Endothelial cell of umbilical vein (primary cell): Measurements from ENCODE around the gene AMH. TPM values are rescaled to one million over a fixed set of nuclear protein-coding genes. Genes with fewer than 3 reads are reported as not detected.

ENCODE experiments used
- BruUV-seq: library from RNA; stranded (reverse); fragments of 400-500 nt; replicated peaks from 2 replicates; lab custom pipeline; 2021; lab: Mats Ljungman, UMichigan
- CTCF ChIA-PET: fragments of 300-600, 350-600 bp; sonication (Branson Sonifier 250); formaldehyde crosslinking; loops from one replicate; lab custom pipeline; 2021; ENCODE audit warnings: antibody characterized with exemption, inconsistent platforms; lab: Charles Lee
- POLR2A ChIA-PET: fragments of 300-600, 350-600 bp; sonication (Branson Sonifier 250); formaldehyde crosslinking; loops from one replicate; lab custom pipeline; 2021; ENCODE audit warnings: antibody characterized with exemption, inconsistent platforms; lab: Charles Lee
- DNase-seq: peaks from one replicate; pipeline ENCODE4 v3.0.0-alpha.2; 2011; ENCODE audit warnings: low read depth, low spot score
- FAIRE-seq: peaks from 2 replicates; lab custom pipeline; 2011; peaks lifted over from hg19 to GRCh38; lab: Jason Lieb, UNC
- H2AFZ ChIP-seq: 2 replicates; pipeline ENCODE4 v1.6.0; 2012; ENCODE audit warnings: low read depth, low read length, control low read depth, inconsistent platforms
- H3K27ac ChIP-seq: 2 replicates; pipeline ENCODE4 v1.5.1; 2011; ENCODE audit warnings: low read depth, mild to moderate bottlenecking, control low read depth, low read length, moderate library complexity; ENCODE audit not compliant: insufficient read depth
- H3K27me3 ChIP-seq, 2 experiments: 2 replicates each; pipeline versions ENCODE4 v1.6.0 to v1.6.1; 2011; ENCODE audit warnings: low read length in 2 of 2, mixed read lengths in 1 of 2; ENCODE audit not compliant: control insufficient read depth in 2 of 2, insufficient read depth in 2 of 2
- H3K36me3 ChIP-seq, 2 experiments: 2 replicates in 1 of 2; 3 replicates in 1 of 2; pipeline ENCODE4 v1.5.1; 2011; ENCODE audit warnings: low read length in 2 of 2, mild to moderate bottlenecking in 1 of 2, moderate library complexity in 1 of 2; ENCODE audit not compliant: control insufficient read depth in 2 of 2, insufficient read depth in 2 of 2; ENCODE audit errors: extremely low read depth in 1 of 2
- H3K4me1 ChIP-seq: 3 replicates; pipeline ENCODE4 v1.5.1; 2011; ENCODE audit warnings: mild to moderate bottlenecking, low read length; ENCODE audit not compliant: control insufficient read depth, insufficient read depth; ENCODE audit errors: extremely low read depth
- H3K4me2 ChIP-seq: 2 replicates; pipeline ENCODE4 v1.6.1; 2011; ENCODE audit warnings: low read length, control low read depth, mixed read lengths; ENCODE audit not compliant: insufficient read depth
- H3K4me3 ChIP-seq, 3 experiments: fragments of 200-600 bp in 1 of 3; sonication (generic), shearing (Covaris generic) in 1 of 3; replicated peaks in 1 of 3; 2 replicates each; pipeline ENCODE4 v1.5.1; 2011 to 2016; ENCODE audit warnings: control low read depth in 3 of 3, low read length in 3 of 3, mild to moderate bottlenecking in 2 of 3, inconsistent platforms in 1 of 3, low read depth in 1 of 3, moderate library complexity in 1 of 3; ENCODE audit not compliant: insufficient read depth in 1 of 3
- H3K79me2 ChIP-seq: 2 replicates; pipeline ENCODE4 v1.6.0; 2012; ENCODE audit warnings: low read length, inconsistent platforms; ENCODE audit not compliant: control insufficient read depth, insufficient read depth
- H3K9ac ChIP-seq: replicated peaks from 2 replicates; pipeline ENCODE3; 2011; ENCODE audit warnings: low read length, control low read depth; ENCODE audit not compliant: insufficient read depth; ENCODE audit errors: extremely low read depth
- H3K9me1 ChIP-seq: replicated peaks from 3 replicates; pipeline ENCODE4 v1.6.0; 2011; ENCODE audit warnings: mild to moderate bottlenecking, low read length; ENCODE audit not compliant: control insufficient read depth, insufficient read depth; ENCODE audit errors: extremely low read depth
- H3K9me3 ChIP-seq: replicated peaks from 2 replicates; pipeline ENCODE4 v1.5.1; 2012; ENCODE audit warnings: low read length, inconsistent platforms; ENCODE audit not compliant: control insufficient read depth, insufficient read depth
- H4K20me1 ChIP-seq: replicated peaks from 2 replicates; pipeline ENCODE3; 2011; ENCODE audit warnings: mild to moderate bottlenecking, low read length; ENCODE audit not compliant: control insufficient read depth, insufficient read depth; ENCODE audit errors: extremely low read depth
- EZH2 ChIP-seq: IDR thresholded peaks from 2 replicates; pipeline ENCODE4 v1.6.1; 2012; ENCODE audit warnings: borderline replicate concordance, low read depth, mild to moderate bottlenecking, moderate library complexity, low read length, inconsistent platforms; ENCODE audit not compliant: severe bottlenecking
- FOS ChIP-seq: IDR thresholded peaks from 2 replicates; pipeline ENCODE4 v1.6.1; 2011; ENCODE audit warnings: mild to moderate bottlenecking, low read length, moderate library complexity, borderline replicate concordance; ENCODE audit not compliant: insufficient read depth
- GATA2 ChIP-seq: IDR thresholded peaks from 2 replicates; pipeline ENCODE4 v1.7.0; 2011; ENCODE audit warnings: low read depth, mild to moderate bottlenecking, moderate library complexity, mixed read lengths, low read length; ENCODE audit not compliant: insufficient read length, insufficient read depth
- JUN ChIP-seq: IDR thresholded peaks from 2 replicates; pipeline ENCODE4 v1.6.1; 2011; ENCODE audit warnings: borderline replicate concordance, low read depth; ENCODE audit not compliant: insufficient read length, insufficient read depth
- MAX ChIP-seq: IDR thresholded peaks from 2 replicates; pipeline ENCODE4 v1.6.1; 2011; ENCODE audit not compliant: insufficient read depth, insufficient read length
- MYC ChIP-seq: IDR thresholded peaks from one replicate; pipeline ENCODE4 v1.6.1; 2011; ENCODE audit warnings: mild to moderate bottlenecking, low read depth, low read length
- POLR2A ChIP-seq: IDR thresholded peaks from 2 replicates; pipeline ENCODE4 v1.6.1; 2012; ENCODE audit warnings: low read depth, mild to moderate bottlenecking, control low read depth, low read length
- POLR2AphosphoS5 ChIP-seq: IDR thresholded peaks from 2 replicates; pipeline ENCODE4 v1.6.1; 2012; ENCODE audit warnings: low read depth, mild to moderate bottlenecking, control low read depth, low read length, moderate library complexity; ENCODE audit not compliant: insufficient read depth
- dilution Hi-C: fragments of 300-500 bp; cut with MboI; formaldehyde crosslinking; loops from one replicate; pipeline ENCODE4 v1.15.0; 2019; ENCODE audit warnings: low sequenced_read_pairs; ENCODE audit not compliant: extremely low pct_ligation_motif_present
- intact Hi-C: fragments of 100-400 bp; cut with micrococcal nuclease; formaldehyde crosslinking; loops from one replicate; pipeline ENCODE4 v1.10.0; 2022
- polyA plus RNA-seq, 4 experiments: library from polyadenylated mRNA; depleted of rRNA in 3 of 4; stranded (reverse) in 3 of 4; unstranded in 1 of 4; fragments of >200 nt; gene quantifications; 2 replicates each; pipeline versions ENCODE4 v1.2.1 to v1.2.3, GENCODE V29; 2011 to 2012; ENCODE audit warnings: missing spikeins in 1 of 4
- total RNA-seq: library from RNA; stranded (reverse); gene quantifications from 2 replicates; pipeline ENCODE4 v1.2.3, GENCODE V29; 2021
- TF ChIP-seq, protein P1 (sequence below), 2 donors: IDR thresholded peaks; 1 replicate in 1 of 2; 2 replicates in 1 of 2; pipeline ENCODE4 v1.5.1; 2011; ENCODE audit warnings: low read length in 2 of 2, mild to moderate bottlenecking in 2 of 2, moderate library complexity in 2 of 2, control low read depth in 1 of 2, inconsistent platforms in 1 of 2, low read depth in 1 of 2; ENCODE audit not compliant: insufficient read depth in 1 of 2; ENCODE audit errors: extremely low read depth in 1 of 2

Gene AMH
- total and polyA plus RNA-seq, 2 donors (not counting 3 experiments of a cell fraction or from before 2014, with no cell fraction given) = 3.3 to 9.6 TPM

- H3K4me1 ChIP-seq = peaks cover 41% of the 10 kb centered on the region
- H3K9me3 ChIP-seq = no peaks in the 10 kb centered on the region
- H3K27ac ChIP-seq = peak within 1 kb of the TSS; percentile 66
- peak; percentile 94 for FAIRE-seq
- no TSS peak for BruUV-seq
- H3K36me3 ChIP-seq = peaks cover 0 to 17% of the 10 kb centered on the region in 2 experiments
- H4K20me1 ChIP-seq = no peaks in the 10 kb centered on the region
- no peaks in the 10 kb centered on the region for H3K9me1 ChIP-seq
- intact Hi-C loops (loop anchor here (1.0 to 5.0 kb wide), 10 partner anchors 18 to 801 kb away; partner anchors contain the start of gene TIMM13), dilution Hi-C loops (no loop called here)
- CTCF ChIA-PET = interaction anchor here (0.7 to 4.8 kb wide), 9 partner anchors 13 to 81 kb away, joined by 3 to 40 read pairs (median 11); partner anchors contain the start of gene AMH
- peak within 1 kb of the TSS; percentile 78 for H2AFZ ChIP-seq
- TF ChIP-seq POLR2A (peak; percentile 71), JUN (no peak), EZH2 (no peak), GATA2 (no peak), POLR2AphosphoS5 (peak; percentile 67), MYC (no peak), MAX (peak; percentile 68), FOS (peak; percentile 78)
- TF ChIP-seq, protein P1, sequence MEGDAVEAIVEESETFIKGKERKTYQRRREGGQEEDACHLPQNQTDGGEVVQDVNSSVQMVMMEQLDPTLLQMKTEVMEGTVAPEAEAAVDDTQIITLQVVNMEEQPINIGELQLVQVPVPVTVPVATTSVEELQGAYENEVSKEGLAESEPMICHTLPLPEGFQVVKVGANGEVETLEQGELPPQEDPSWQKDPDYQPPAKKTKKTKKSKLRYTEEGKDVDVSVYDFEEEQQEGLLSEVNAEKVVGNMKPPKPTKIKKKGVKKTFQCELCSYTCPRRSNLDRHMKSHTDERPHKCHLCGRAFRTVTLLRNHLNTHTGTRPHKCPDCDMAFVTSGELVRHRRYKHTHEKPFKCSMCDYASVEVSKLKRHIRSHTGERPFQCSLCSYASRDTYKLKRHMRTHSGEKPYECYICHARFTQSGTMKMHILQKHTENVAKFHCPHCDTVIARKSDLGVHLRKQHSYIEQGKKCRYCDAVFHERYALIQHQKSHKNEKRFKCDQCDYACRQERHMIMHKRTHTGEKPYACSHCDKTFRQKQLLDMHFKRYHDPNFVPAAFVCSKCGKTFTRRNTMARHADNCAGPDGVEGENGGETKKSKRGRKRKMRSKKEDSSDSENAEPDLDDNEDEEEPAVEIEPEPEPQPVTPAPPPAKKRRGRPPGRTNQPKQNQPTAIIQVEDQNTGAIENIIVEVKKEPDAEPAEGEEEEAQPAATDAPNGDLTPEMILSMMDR (IDR thresholded peaks at IDR 0.05; ENCODE audit: extremely low read depth in 1 of 2, insufficient read depth in 1 of 2, low read depth in 1 of 2, low read length in 2 of 2) = peak; percentile 99
- H3K79me2 ChIP-seq = peaks cover 69% of the 10 kb centered on the region
- POLR2A ChIA-PET = no interaction called here
- peak within 1 kb of the TSS; percentile 56 to 86 (median 80) for H3K4me3 ChIP-seq
- no peaks in the 10 kb centered on the region for H3K27me3 ChIP-seq
- peak within 1 kb of the TSS; percentile 67 for H3K9ac ChIP-seq
- H3K4me2 ChIP-seq = peak within 1 kb of the TSS; percentile 93
- peak; percentile 99 for DNase-seq
Observed at GRCh38 chr19:2236314-2237050, 12.6 kb upstream of the AMH start, which contains the start of the genes PLEKHJ1 and SF3A2. Gene PLEKHJ1, minus strand, starts transcription at chr19:2236329. Its CDS starts 81 bp downstream, at chr19:2236248. Gene SF3A2, plus strand, starts transcription at chr19:2236824. Its CDS starts 6,595 bp downstream, at chr19:2243419.
